H9 (cell line): ENCODE measurements around the gene NUBPL. TPM values are rescaled to one million over a fixed set of nuclear protein-coding genes. Genes with fewer than 3 reads are reported as not detected.

Source experiments
- DNase-seq: peaks from one replicate; pipeline ENCODE4 v3.0.0-alpha.2; 2017
- H2AFZ ChIP-seq: one replicate; pipeline ENCODE4 v1.6.1; 2013; ENCODE audit warnings: mild to moderate bottlenecking, low read length, control low read depth, moderate library complexity
- H2AK5ac ChIP-seq: 2 replicates; pipeline ENCODE4 v1.6.1; 2013; ENCODE audit warnings: low read length, control low read depth, mixed read lengths; ENCODE audit not compliant: insufficient read length
- H2BK120ac ChIP-seq: one replicate; pipeline ENCODE4 v1.6.1; 2013; ENCODE audit warnings: low read depth, mild to moderate bottlenecking, low read length, control low read depth, inconsistent platforms; ENCODE audit not compliant: poor library complexity, severe bottlenecking
- H2BK12ac ChIP-seq: 2 replicates; pipeline ENCODE4 v1.6.1; 2013; ENCODE audit warnings: low read length, control low read depth, mixed read lengths, low read depth; ENCODE audit not compliant: insufficient read length
- H2BK15ac ChIP-seq: 2 replicates; pipeline ENCODE4 v1.6.1; 2013; ENCODE audit warnings: low read depth, low read length, control low read depth
- H2BK20ac ChIP-seq: one replicate; pipeline ENCODE4 v1.6.1; 2013; ENCODE audit warnings: low read depth, mild to moderate bottlenecking, low read length, control low read depth, inconsistent platforms; ENCODE audit not compliant: poor library complexity, severe bottlenecking
- H2BK5ac ChIP-seq: 2 replicates; pipeline ENCODE4 v1.6.1; 2013; ENCODE audit warnings: low read length, control low read depth, mixed read lengths; ENCODE audit not compliant: insufficient read length
- H3K14ac ChIP-seq: 2 replicates; pipeline ENCODE4 v1.6.1; 2013; ENCODE audit warnings: low read length, control low read depth; ENCODE audit not compliant: insufficient read depth
- H3K18ac ChIP-seq: 2 replicates; pipeline ENCODE4 v1.6.1; 2013; ENCODE audit warnings: low read depth, mild to moderate bottlenecking, mixed read lengths, low read length, control low read depth; ENCODE audit not compliant: insufficient read length
- H3K23ac ChIP-seq: 2 replicates; pipeline ENCODE4 v1.6.1; 2013; ENCODE audit warnings: low read length, control low read depth, mixed read lengths, low read depth; ENCODE audit not compliant: insufficient read length
- H3K23me2 ChIP-seq: 2 replicates; pipeline ENCODE4 v1.6.1; 2013; ENCODE audit warnings: low read depth, mild to moderate bottlenecking, mixed read lengths, low read length, control low read depth; ENCODE audit not compliant: insufficient read length, poor library complexity, severe bottlenecking
- H3K27ac ChIP-seq: 2 replicates; pipeline ENCODE4 v1.5.1; 2013; ENCODE audit warnings: low read length, control low read depth, mixed read lengths, low read depth; ENCODE audit not compliant: insufficient read length
- H3K27me3 ChIP-seq: 2 replicates; pipeline ENCODE4 v1.6.1; 2013; ENCODE audit warnings: low read length, control low read depth, inconsistent platforms; ENCODE audit not compliant: insufficient read depth
- H3K4ac ChIP-seq: 2 replicates; pipeline ENCODE4 v1.6.1; 2013; ENCODE audit warnings: low read depth, mild to moderate bottlenecking, control low read depth, inconsistent platforms, low read length, moderate library complexity
- H3K4me1 ChIP-seq: 2 replicates; pipeline ENCODE4 v1.6.1; 2013; ENCODE audit warnings: low read length, control low read depth, inconsistent platforms; ENCODE audit not compliant: insufficient read depth
- H3K4me2 ChIP-seq: 2 replicates; pipeline ENCODE4 v1.6.1; 2013; ENCODE audit warnings: low read length, control low read depth, mixed read lengths; ENCODE audit not compliant: insufficient read length, insufficient read depth
- H3K56ac ChIP-seq: 2 replicates; pipeline ENCODE4 v1.6.1; 2013; ENCODE audit warnings: low read depth, mild to moderate bottlenecking, mixed read lengths, low read length, control low read depth; ENCODE audit not compliant: insufficient read length
- H3K79me1 ChIP-seq: 2 replicates; pipeline ENCODE4 v1.6.1; 2013; ENCODE audit warnings: low read depth, mild to moderate bottlenecking, moderate library complexity, low read length, control low read depth, inconsistent platforms; ENCODE audit not compliant: insufficient read depth, poor library complexity, severe bottlenecking
- H3K79me2 ChIP-seq: 2 replicates; pipeline ENCODE4 v1.6.1; 2013; ENCODE audit warnings: low read length, control low read depth, inconsistent platforms; ENCODE audit not compliant: insufficient read depth
- H3K9ac ChIP-seq: 2 replicates; pipeline ENCODE4 v1.6.1; 2013; ENCODE audit warnings: low read length, control low read depth, mixed read lengths; ENCODE audit not compliant: insufficient read length; ENCODE audit errors: extremely low read depth
- H3K9me3 ChIP-seq: one replicate; pipeline ENCODE4 v1.6.1; 2013; ENCODE audit warnings: low read depth, low read length, inconsistent platforms; ENCODE audit not compliant: control insufficient read depth
- H3T11ph ChIP-seq: one replicate; pipeline ENCODE4 v1.6.1; 2013; ENCODE audit warnings: mild to moderate bottlenecking, low read length, control low read depth, inconsistent platforms
- H4K20me1 ChIP-seq: one replicate; pipeline ENCODE4 v1.6.1; 2013; ENCODE audit not compliant: control insufficient read depth, insufficient read length, insufficient read depth
- H4K5ac ChIP-seq: 2 replicates; pipeline ENCODE4 v1.6.1; 2013; ENCODE audit warnings: low read depth, mild to moderate bottlenecking, mixed read lengths, low read length, control low read depth; ENCODE audit not compliant: insufficient read length
- H4K8ac ChIP-seq: replicated peaks from 2 replicates; pipeline ENCODE4 v1.6.1; 2013; ENCODE audit warnings: low read length, control low read depth, mixed read lengths, low read depth; ENCODE audit not compliant: insufficient read length
- H4K91ac ChIP-seq: 2 replicates; pipeline ENCODE4 v1.6.1; 2013; ENCODE audit warnings: low read depth, mild to moderate bottlenecking, moderate library complexity, mixed read lengths, low read length, control low read depth; ENCODE audit not compliant: insufficient read length
- H3K27ac Mint-ChIP-seq, 3 experiments: 2 replicates in 2 of 3; 3 replicates in 1 of 3; pipeline ENCODE4 v1.8.0; 2020 to 2021; ENCODE audit warnings: mixed read lengths in 3 of 3, mild to moderate bottlenecking in 1 of 3, moderate library complexity in 1 of 3
- H3K27me3 Mint-ChIP-seq: 2 replicates; pipeline ENCODE4 v1.8.0; 2021; ENCODE audit warnings: low read depth, mild to moderate bottlenecking, moderate library complexity, mixed read lengths
- H3K36me3 Mint-ChIP-seq, 3 experiments: 2 replicates in 2 of 3; 3 replicates in 1 of 3; pipeline ENCODE4 v1.8.0; 2020 to 2021; ENCODE audit warnings: low read depth in 3 of 3, mixed read lengths in 3 of 3; ENCODE audit not compliant: insufficient read depth in 1 of 3
- H3K4me1 Mint-ChIP-seq, 2 experiments: 2 replicates each; pipeline ENCODE4 v1.8.0; 2020; ENCODE audit warnings: mixed read lengths in 2 of 2
- H3K4me3 Mint-ChIP-seq, 2 experiments: 2 replicates in 1 of 2; 3 replicates in 1 of 2; pipeline ENCODE4 v1.8.0; 2020 to 2021; ENCODE audit warnings: mild to moderate bottlenecking in 2 of 2, mixed read lengths in 2 of 2, moderate library complexity in 1 of 2
- H3K9me3 Mint-ChIP-seq, 2 experiments: 2 replicates in 1 of 2; 3 replicates in 1 of 2; pipeline ENCODE4 v1.8.0; 2020; ENCODE audit warnings: mild to moderate bottlenecking in 2 of 2, mixed read lengths in 2 of 2, moderate library complexity in 1 of 2
- CTCF ChIP-seq: fragments of 200-600 bp; sonication (generic); conservative IDR thresholded peaks from 3 replicates; pipeline ENCODE4 v1.8.0; 2021; ENCODE audit warnings: antibody characterized with exemption, mild to moderate bottlenecking
- WGBS: extraction: QIAGEN DNeasy Blood & Tissue Kit; methylation state at CpG from one replicate; pipeline ENCODE4 v1.1.7; 2013; ENCODE audit warnings: missing lambda C conversion rate, low lambda C conversion rate, mixed read lengths; ENCODE audit not compliant: insufficient read length; ENCODE audit errors: extremely low coverage; 5-methylcytosine and 5-hydroxymethylcytosine counted together
- total RNA-seq: library from RNA; stranded (reverse); gene quantifications from 2 replicates; pipeline ENCODE4 v1.2.1, GENCODE V29; 2021

NUBPL gene
- total RNA-seq, 1 experiment from 2014 or later: 14.8 TPM

- Histone ChIP-seq H3K4me1 (no peaks in the 10 kb centered on the region), H3T11ph (no peak overlapping the region), H3K14ac (no peak overlapping the region), H2BK120ac (no peak overlapping the region), H3K79me2 (no peaks in the 10 kb centered on the region), H3K23me2 (no peaks in the 10 kb centered on the region), H2BK12ac (no peak overlapping the region), H3K79me1 (no peaks in the 10 kb centered on the region), H4K91ac (no peak overlapping the region), H3K27me3 (no peaks in the 10 kb centered on the region), H3K4me2 (no peak overlapping the region), H4K8ac (no peak overlapping the region), H3K18ac (no peak overlapping the region), H3K9ac (no peak overlapping the region), H2BK5ac (no peak overlapping the region), H4K20me1 (no peaks in the 10 kb centered on the region), H4K5ac (no peak overlapping the region), H2AK5ac (no peak overlapping the region), H3K27ac (no peak overlapping the region), H2BK20ac (no peak overlapping the region), H3K56ac (no peak overlapping the region), H3K4ac (no peak overlapping the region), H2AFZ (no peak overlapping the region), H3K23ac (no peak overlapping the region), H3K9me3 (no peaks in the 10 kb centered on the region), H2BK15ac (no peak overlapping the region)
- no peaks in the 10 kb centered on the region for H3K27me3 Mint-ChIP-seq
- no peaks in the 10 kb centered on the region for H3K36me3 Mint-ChIP-seq
- no peak for DNase-seq
- no peak for TF ChIP-seq CTCF
- H3K9me3 Mint-ChIP-seq: no peaks in the 10 kb centered on the region
- H3K4me1 Mint-ChIP-seq: no peaks in the 10 kb centered on the region
- H3K27ac Mint-ChIP-seq: no peak overlapping the region
- H3K4me3 Mint-ChIP-seq: no peak overlapping the region
- WGBS: no CpG with 5 or more reads among the region's 2 CpGs
Observed at GRCh38 chr14:31590206-31590605, 29.0 kb downstream of the NUBPL start.
